GM19238 (cell line): ENCODE measurements around the gene F3.

Experiments
- DNase-seq: peaks from one replicate; pipeline ENCODE4 v3.0.0; 2011; ENCODE audit warnings: low spot score; ENCODE audit not compliant: insufficient read length

Gene F3

GRCh38 chr1:94553323-94553730, 11.8 kb upstream of the F3 start:
- no peak for DNase-seq

GRCh38 chr1:94552071-94552586, 10.6 kb upstream of the F3 start:
- DNase-seq, result no peak

- DNase-seq, result no peak
These were observed 9.9 kb upstream of the F3 start for GRCh38 chr1:94551449-94551848.

GRCh38 chr1:94550800-94551241, 9.3 kb upstream of the F3 start:
- DNase-seq, result no peak

- DNase-seq, result no peak
These were observed 8.8 kb upstream of the F3 start for GRCh38 chr1:94550396-94550795.

GRCh38 chr1:94549706-94550105, 8.1 kb upstream of the F3 start:
- no peak for DNase-seq

GRCh38 chr1:94544706-94545490, 3.3 kb upstream of the F3 start:
- no peak for DNase-seq

GRCh38 chr1:94543893-94544635, 2.5 kb upstream of the F3 start:
- DNase-seq, result no peak

- DNase-seq, result no peak
These were observed 1.4 kb upstream of the F3 start for GRCh38 chr1:94543001-94543400.

GRCh38 chr1:94542088-94542870, 720 bp upstream of the F3 start:
- DNase-seq, result no peak

GRCh38 chr1:94540440-94541245, 916 bp downstream of the F3 start:
- DNase-seq, result no peak

- DNase-seq, result no peak
These were observed 2.1 kb downstream of the F3 start for GRCh38 chr1:94539496-94539895.

GRCh38 chr1:94538243-94538827, 3.2 kb downstream of the F3 start:
- no peak for DNase-seq

GRCh38 chr1:94537254-94537653, 4.3 kb downstream of the F3 start:
- no peak for DNase-seq

- DNase-seq, result no peak
These were observed 5.7 kb downstream of the F3 start for GRCh38 chr1:94535879-94536278.

- DNase-seq, result no peak
These were observed 6.5 kb downstream of the F3 start for GRCh38 chr1:94535095-94535494.

GRCh38 chr1:94532077-94532476, 9.5 kb downstream of the F3 start:
- no peak for DNase-seq

- no peak for DNase-seq
These were observed 9.9 kb downstream of the F3 start for GRCh38 chr1:94531664-94532063.

GRCh38 chr1:94530373-94530878, 11.1 kb downstream of the F3 start:
- no peak for DNase-seq

- DNase-seq, result no peak
These were observed 12.1 kb downstream of the F3 start for GRCh38 chr1:94529416-94529815.
